Measurements from ENCODE around the gene GASK1A.

The GASK1A gene

DNA sequence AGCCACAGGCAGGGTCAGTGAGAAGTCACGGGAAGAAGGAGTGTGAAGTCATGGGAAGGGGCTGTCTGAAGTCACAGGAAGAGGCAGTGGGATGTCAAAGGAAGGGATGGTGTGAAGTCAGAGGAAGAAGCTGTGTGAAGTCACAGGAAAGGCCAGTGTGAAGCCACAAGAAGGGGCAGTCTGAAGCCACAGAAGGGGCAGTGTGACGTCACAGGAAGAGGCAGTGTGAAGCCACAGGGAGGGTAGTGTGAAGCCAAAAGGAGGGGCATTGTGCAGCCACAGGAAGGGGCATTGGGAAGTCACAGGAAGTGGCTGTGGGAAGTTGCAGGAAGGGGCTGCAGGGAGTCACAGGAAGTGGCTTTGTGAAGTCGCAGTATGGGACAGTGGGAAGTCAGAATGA is 35.1 kb downstream of the GASK1A start:
- no peak for DNase-seq (ENCODE audit: low spot score)

DNA sequence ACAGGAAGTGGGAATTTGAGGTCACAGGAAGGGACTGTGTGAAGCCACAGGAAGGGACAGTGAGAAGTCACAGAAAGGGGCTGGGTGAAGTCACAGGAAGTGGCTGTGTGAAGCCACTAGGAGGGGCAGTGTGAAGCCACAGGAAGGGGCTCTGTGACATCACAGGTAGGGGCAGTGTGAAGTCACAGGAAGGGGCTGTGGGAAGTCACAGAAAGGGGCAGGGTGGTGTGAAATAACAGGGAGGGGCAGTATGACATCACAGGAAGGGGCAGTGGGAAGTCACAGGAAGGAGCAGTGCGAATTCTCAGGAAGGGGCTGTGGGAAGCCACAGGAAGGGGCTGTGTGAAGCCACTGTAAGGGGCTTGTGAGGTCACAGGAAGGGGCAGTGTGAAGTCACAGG is 35.8 kb downstream of the GASK1A start:
- DNase-seq (ENCODE audit: low spot score) = no peak

DNA sequence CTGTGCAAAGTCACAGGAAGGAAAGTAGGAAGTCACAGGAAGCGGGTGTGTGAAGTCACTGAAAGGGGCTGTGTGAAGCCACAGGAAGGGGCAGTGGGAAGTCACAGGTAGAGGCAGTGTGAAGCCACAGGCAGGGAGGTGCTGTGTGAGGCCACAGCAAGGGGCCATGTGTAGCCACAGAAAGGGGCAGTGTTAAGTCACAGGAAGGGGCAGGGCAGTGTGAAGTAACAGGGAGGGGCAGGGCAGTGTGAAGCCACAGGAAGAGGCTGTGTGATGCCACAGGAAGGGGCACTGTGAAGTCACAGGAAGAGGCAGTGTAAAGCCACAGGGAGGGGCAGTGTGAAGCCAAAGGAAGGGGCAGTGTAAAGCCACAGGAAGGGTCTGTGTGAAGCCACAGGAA is 36.5 kb downstream of the GASK1A start:
- no peak for DNase-seq (ENCODE audit: low spot score)

DNA sequence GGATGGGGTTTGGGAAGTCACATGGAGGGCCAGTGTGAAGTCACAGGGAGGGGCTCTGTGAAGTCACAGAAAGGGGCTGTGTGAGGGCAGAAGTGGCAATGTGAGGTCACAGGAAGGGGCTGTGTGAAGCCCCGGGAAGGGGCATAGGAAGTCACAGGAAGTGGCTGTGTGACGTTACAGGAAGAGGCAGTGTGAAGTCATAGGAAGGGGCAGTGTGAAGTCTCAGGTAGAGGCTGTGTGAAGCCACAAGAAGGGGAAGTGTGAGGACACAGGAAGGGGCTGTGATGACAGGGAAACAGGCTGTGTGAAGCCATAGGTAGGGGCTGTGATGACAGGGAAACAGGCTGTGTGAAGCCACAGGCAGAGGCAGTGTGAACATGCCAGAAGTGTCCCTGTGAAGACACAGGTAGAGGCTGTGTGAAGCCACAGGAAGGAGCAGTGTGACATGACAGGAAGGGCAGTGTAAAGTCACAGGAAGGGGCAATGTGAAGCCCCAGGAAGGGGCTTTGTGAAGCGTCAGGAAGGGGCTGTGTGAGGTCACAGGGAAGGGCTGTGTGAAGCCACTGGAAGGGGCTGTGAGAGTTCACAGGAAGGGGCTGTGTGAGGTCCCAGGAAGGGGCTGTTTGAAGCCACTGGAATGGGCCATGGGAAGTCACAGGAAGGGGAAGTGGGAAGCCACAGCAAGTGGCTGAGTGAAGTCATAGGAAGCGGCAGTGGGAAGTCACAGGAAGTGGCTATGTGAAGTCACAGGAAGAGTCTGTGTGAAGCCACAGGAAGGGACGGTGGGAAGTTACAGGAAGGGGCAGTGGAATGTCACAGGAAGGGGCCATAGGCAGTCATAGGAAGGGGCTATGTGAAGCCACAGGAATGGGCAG is 37.1 kb downstream of the GASK1A start:
- no peak for DNase-seq (ENCODE audit: low spot score)

DNA sequence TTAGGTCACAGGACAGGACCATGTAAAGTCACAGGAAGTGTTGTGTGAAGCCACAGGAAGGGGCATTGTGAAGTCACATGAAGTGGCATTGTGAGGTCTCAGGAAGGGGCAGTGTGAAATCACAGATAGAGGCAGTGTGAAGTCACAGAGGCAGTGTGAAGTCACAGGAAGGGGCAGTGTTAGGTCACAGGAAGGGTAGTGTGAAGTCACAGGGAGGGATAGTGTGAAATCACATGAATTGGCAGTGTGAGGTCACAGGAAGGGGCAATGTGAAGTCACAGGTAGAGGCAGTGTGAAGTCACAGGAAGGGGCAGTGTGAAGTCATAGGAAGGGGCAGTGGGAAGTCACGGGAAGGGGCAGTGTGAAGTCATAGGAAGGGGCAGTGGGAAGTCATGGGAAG is 37.9 kb downstream of the GASK1A start:
- DNase-seq (ENCODE audit: low spot score) = no peak

DNA sequence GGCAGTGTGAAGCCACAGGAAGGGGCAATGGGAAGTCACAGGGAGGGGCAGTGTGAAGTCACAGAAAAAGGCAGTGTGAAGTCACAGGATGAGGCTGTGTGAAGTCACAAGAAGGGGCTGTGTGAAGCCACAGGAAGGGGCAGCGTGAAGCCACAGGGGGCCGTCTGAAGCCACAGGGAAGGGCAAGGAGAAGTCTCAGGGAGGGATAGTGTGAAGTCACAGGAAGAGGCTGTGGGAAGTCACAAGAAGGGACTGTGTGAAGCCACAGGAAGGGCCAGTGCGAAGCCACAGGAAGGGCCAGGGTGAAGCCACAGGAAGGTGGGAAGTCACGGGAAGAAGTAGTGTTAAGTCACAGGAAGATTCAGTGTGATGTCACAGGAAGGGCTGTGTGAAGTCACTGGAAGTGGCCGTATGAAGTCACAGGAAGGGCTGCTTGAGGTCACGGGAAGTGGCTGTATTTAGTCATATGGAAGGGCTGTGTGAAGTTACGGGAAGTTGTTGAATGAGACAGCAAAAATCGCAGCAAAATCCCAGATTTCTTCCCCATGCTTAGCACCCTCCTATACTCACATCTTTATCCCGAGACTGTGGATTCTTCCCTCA is 38.6 kb downstream of the GASK1A start:
- DNase-seq (ENCODE audit: low spot score) = no peak

DNA sequence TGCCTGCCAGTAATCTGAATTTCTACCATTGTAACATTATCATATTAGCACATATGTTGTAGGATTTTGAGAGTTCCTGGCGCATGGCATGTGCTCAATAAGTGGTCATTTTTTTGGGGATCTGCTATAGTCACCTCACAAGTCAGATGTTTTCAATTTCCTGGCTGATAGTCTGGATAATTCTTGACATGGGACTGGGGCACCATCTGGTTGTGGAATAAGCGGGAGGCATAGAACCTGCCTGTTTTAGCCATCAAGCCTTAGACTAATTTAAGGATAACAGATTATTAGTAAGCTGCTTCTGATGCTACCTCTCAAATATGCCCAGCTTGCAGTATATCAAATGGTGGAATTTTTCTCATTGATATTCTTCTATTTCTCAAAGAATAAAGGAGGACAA is 39.1 kb downstream of the GASK1A start:
- no peak for DNase-seq (ENCODE audit: low spot score)

DNA sequence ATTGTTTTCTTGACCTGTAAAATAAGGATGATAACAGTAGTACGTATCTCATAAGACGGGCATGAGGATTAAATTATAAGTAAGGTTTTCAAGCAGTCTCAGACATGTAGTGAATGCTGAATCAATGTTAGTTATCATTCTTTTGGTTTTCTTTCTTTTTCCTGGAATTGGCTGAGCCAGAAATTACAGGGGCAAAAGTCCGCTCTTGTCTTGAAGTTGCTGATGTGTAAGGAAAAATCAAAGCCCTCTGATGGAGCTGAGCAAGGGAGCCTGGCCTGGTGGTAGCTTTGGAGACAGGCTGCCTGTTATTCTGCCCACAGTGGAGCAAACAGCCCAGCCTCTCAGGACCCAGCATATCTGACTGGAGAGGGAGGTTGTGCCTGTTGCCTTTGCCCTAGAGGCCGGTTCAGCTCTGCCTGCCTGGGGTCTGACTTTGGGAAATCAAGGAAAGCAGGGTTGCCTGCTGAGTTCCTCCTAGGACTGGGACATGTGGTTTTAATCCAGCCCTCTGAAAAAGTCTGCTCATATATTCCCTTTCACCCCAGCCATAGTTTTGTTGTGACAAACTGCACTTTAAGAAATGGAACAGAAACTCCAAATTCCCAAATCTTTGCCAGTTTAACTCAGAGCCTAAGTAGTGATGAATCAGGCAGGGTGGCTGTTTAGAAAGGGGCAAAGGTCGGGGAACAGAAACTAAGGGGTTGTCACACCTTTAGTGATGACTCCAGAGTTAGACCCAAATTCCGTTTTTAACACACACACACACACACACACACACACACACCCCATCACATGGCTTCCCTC is 40.1 kb downstream of the GASK1A start:
- no peak for DNase-seq (ENCODE audit: low spot score)

DNA sequence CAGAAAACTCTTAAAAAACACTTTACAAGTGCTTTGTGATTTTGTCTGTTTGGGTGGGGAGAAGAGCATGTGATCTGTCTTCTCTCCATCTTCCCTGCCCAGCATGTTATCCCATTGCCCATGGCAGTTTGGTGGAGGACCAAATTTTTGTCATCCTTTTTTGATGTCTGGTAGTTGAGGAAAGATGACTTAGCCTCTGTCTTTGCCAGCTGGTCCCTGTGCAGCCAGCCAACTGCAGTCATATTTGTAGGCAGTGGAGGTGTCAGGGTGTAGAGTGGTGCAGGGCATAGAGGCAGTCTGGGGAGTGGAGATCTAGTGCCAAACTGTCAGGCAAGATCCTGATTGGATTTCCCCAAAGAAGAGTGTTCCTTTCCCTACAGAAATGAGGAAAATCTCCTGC is 40.7 kb downstream of the GASK1A start:
- no peak for DNase-seq (ENCODE audit: low spot score)

DNA sequence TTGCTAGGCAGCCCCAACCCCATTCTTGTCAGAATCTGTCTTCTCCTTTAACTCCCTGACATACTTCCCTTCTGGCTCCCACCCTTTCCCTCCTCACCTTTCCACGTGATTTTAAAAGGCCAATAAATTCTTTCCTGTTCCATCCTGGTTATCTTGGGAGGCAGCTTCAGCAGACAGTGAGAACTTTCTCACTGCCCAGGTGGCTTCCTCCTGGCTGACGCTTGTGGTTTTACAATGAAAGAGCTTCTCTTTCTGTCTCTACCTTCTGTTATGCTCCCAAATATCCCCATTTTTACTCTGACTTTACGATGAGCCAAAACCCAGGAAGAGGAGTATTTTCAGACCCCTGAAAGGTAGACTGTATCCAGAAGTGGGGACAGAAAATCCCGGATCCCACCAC is 42.1 kb downstream of the GASK1A start:
- no peak for DNase-seq (ENCODE audit: low spot score)

DNA sequence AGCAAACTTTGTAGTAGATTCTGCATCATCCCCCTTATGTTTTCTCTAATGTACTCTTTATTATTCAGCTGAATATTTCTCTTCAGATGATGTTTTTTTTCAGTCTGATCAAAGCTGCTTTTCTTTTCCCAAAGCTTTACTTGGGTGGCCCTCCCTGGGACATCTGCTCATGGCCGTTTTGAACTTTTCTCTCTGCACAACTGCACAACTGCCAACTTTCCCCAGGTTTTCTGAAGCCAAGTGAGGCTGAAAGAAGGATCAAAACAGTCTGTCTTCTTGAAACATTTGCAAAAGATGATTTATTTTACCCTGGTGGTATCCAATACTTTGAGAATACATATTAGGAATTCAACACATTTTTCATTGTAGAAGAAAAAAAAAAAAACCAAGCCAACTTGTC is 43.0 kb downstream of the GASK1A start:
- no peak for DNase-seq (ENCODE audit: low spot score)

DNA sequence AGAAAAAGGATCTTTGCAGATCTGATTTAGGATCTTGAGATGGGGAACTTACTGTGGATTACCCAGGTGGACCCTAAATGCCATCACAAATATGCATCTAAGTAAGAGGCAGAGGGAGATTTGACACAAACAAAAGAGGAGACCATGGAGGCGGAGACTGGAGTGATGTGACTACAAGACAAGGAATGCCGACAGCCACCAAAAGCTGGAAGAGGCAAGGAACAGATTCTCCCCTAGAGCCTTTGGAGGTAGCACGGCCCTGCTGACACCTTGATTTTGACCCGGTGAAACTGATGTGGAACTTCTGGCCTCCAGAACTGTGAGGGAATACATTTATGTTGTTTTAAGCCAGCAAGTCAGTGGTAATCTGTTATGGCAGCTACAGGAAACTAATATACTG is 44.0 kb downstream of the GASK1A start:
- DNase-seq (ENCODE audit: low spot score) = no peak

DNA sequence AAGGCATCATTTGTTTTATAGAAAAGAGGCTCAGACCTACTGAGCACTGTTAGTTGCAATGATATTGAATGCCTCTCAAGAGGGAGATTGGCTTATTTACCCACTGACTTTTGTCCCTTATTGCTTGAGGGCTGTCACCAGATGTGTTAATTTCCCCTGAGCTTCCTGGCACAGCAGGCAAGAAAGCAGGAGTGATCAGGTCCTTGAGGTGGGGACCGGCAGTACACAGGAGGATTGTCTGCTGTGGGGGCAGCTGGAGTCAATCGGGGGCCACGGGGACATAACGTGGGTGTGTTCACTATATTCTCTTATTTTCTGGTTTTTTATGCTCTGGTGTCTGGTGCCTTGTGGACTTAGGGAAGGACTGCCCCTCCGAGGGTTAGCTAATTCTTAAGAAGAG is 44.6 kb downstream of the GASK1A start:
- no peak for DNase-seq (ENCODE audit: low spot score)

DNA sequence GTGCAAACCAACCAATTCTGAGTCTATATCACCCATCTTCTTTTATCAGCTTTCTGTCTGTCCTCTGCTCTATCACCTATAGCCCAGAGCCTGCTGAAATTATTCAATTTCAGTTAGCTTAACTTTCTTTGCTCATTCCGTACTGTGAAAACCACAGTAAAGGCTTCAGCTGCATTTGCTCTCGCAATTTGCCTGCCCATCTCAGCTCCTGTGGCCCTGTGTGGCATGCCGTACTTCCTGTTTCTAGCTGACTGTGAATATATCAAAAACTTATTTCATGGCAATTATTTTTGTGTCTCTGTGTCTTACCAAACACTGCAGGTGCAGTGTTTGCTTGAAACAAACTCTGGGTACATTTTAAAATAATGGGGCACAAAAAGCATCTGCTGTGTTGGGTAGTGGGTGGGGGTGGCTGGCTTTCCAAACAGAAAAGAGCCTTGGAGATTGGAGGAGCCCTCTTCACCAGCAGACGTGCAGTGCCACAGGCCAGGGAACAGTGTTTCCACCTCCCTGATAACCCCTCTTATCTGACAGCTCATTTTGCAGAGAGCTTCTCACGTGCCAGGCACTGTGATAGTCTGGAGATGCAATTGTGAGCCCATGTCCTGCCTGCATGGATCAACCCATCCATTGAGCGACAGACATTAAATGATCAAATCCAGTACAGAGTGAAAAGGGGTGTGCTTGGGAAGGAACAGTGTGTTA is 45.2 kb downstream of the GASK1A start:
- peak; percentile 53 for DNase-seq (ENCODE audit: low spot score)

DNA sequence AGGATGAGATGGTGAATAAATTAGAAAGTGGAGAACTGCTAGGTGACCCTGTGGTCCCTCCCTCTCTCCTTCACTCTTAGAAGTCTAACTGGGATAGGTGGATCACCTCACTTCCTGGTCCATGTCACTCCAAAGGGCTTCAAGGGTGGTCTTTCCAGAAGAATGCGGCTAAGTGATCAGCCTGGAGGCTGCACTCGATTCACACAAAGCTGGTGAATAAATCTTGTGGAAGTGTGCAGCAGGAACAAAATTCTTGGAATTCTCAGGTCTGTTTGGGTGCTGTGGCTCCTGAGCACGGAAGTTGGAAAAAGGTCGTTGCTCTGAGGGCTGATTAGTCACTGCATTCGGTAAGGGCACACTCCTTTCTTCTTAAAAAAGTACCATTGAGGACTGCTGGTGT is 46.3 kb downstream of the GASK1A start:
- no peak for DNase-seq (ENCODE audit: low spot score)

DNA sequence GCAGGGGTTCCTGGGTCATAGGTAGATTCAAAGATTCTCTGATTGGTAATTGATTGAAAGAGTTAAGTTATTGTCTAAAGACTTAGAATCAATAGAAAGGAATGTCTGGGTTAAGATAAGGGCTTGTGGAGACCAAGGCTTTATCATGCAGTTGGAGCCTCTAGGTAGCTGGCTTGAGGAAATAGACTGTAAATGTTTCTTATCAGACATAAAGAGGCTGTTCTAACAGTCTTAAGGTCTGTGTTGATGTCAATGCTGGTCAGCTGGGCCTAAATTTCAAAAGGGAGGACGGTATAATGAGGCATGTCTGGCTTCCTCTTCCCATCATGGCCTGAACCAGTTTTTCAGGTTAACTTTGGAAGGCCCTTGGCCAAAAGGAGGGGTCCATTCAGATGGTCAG is 48.9 kb downstream of the GASK1A start:
- DNase-seq (ENCODE audit: low spot score) = no peak

DNA sequence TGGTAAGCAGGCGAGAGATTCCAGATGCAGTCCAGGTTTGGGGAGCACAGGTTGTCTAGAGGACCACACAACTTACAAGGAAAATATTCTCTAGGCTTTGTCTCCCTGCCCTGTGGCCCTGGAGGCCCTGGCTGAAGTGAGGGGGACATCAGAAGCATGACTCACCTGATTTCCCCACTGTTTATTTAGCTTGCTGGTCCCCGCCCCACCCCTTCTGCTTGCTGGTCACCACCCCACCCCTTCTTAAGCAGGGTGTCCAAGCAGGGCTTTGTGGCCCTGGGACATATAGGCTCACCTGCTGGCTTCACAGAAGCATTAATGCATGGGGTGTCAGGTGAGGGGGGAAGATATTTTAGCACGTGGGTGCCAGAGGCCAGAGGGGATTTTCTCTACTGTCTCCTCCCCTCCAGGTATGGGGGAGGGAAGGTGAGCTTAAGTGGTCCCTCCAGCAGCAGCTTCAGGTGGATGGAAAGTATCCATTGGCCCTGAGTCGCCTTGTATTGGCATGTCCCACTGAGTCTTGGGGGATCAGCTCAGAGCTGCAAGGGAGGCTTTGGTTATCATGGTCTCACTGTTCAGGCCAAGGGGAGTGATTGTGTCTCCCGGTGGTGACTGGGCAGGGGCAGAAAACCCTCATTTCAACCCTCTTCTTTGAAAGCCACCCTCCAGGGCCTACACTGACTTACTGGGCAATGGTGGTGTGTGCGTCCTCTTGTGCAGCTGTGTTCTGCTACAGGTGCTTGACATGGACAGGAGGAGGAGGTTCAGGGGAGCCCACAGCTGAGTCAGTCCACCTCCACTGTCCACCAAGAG is 49.8 kb downstream of the GASK1A start:
- DNase-seq (ENCODE audit: low spot score) = no peak

DNA sequence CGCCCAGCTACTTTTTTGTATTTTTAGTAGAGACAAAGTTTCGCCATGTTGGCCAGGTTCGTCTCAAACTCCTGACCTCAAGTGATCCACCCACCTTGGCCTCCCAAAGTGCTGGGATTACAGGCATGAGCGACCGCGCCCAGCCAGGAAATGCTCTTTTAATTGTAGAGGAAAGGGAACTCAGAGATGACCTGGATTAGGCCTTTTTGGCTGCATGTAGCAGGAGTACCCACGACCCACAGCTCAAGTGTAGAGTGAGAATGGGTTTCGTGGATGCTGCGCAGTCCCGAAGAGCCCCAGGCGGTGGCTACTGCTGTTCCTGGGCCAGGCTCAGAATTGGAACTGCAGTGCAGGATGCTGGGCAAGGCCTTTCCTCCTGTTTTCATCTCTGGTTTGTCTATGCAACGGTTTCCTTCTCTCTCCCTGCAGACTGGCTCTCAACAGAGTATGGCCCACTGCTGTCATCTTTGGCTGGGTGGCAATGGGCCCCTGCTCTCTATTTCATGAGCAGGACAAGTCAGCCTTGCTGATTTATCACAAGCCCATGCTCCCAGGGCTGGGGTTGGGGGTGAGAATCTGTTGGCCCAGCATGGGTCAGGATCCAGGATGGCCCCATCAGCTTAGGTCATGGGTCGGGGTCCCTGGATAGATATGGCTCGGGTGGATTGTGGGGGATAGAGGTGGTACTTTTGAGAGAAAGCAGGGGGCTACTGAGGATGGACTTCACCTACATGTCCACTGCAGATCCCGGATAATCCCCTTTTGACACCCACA is 51.2 kb downstream of the GASK1A start:
- no peak for DNase-seq (ENCODE audit: low spot score)

DNA sequence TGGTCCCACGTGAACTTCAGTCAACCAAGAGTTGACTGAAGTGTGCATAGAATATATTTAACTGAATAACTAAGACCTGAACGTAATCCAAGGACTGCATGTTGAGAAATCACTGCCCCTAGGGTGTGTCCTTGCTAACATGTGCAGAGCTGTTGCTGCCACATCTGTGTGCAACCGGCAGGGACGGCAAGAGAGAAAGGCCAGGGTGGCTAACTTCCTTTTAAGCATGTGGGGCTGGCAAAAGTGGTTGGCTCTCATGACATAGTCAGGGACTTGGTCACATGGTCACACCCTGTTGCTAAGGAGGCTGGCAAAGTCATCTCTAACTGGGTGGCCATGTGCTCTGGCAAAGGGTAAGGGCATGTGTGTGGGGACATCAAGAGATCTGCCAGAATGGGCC is 52.4 kb downstream of the GASK1A start:
- no peak for DNase-seq (ENCODE audit: low spot score)

DNA sequence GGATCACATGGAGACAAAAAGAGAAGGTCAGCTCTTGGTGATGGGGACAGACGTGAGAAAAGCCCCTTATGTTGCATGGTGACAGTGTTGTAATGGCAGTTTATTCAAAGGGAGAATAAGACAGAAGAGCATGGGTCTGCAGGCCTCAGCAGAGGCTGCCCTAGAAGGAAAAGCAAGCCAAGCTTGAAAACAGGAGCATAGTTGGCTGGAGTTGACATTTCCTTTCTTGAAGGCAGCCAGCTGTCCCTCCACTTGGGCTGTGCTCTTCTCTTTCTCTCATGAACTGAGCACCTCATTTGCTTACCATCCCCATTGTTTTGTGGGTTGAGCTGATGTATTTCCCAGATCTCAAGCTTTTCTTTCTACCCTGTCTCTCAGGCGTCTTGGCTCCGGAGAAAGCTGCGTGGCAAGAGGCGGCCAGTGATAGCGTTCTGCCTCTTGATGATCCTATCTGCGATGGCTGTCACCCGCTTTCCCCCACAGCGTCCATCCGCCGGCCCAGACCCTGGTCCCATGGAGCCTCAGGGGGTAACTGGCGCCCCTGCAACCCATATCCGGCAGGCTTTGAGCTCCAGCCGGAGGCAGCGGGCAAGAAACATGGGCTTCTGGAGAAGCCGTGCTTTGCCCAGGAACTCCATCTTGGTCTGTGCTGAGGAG is 52.9 kb downstream of the GASK1A start:
- no peak for DNase-seq (ENCODE audit: low spot score)
